Muscle of leg (tissue), 11 donors: ENCODE results near the gene PDPK1. TPM values are rescaled to one million over a fixed set of nuclear protein-coding genes. Genes with fewer than 3 reads are reported as not detected.

Source experiments
- DNase-seq: peaks from one replicate; pipeline ENCODE4 v3.0.0; 2013
- H3K27ac ChIP-seq: one replicate; pipeline ENCODE4 v1.5.1; 2013; ENCODE audit warnings: mild to moderate bottlenecking, low read length, control low read depth
- H3K27me3 ChIP-seq: one replicate; pipeline ENCODE4 v1.6.1; 2013; ENCODE audit warnings: low read length; ENCODE audit not compliant: control insufficient read depth, insufficient read depth
- H3K36me3 ChIP-seq: one replicate; pipeline ENCODE4 v1.6.1; 2013; ENCODE audit warnings: low read length; ENCODE audit not compliant: control insufficient read depth, insufficient read depth
- H3K4me1 ChIP-seq: one replicate; pipeline ENCODE4 v1.6.1; 2013; ENCODE audit warnings: low read length; ENCODE audit not compliant: control insufficient read depth, insufficient read depth
- H3K4me3 ChIP-seq: one replicate; pipeline ENCODE4 v1.5.1; 2013; ENCODE audit warnings: low read length, control low read depth
- H3K9me3 ChIP-seq: replicated peaks from 2 replicates; pipeline ENCODE4 v1.6.1; 2013; ENCODE audit warnings: low read depth, low read length; ENCODE audit not compliant: control insufficient read depth
- WGBS: methylation state at CpG from one replicate; pipeline ENCODE4 v1.1.5; 2013; ENCODE audit warnings: missing lambda C conversion rate; ENCODE audit not compliant: insufficient coverage; 5-methylcytosine and 5-hydroxymethylcytosine counted together
- polyA plus RNA-seq, 8 donors: library from polyadenylated mRNA; unstranded; fragments of 120-200 nt; gene quantifications; one replicate each; pipeline versions ENCODE4 v1.2.1 to v1.2.3, GENCODE V29; 2013; ENCODE audit warnings: inconsistent platforms in 1 of 8, low replicate concordance in 1 of 8; ENCODE audit not compliant: insufficient read length in 8 of 8, insufficient read depth in 1 of 8
- total RNA-seq: library from RNA; stranded (reverse); fragments of 120-200 nt; gene quantifications from one replicate; pipeline ENCODE4 v1.2.4, GENCODE V29; 2013

Gene PDPK1
- total and polyA plus RNA-seq, 9 donors = 14.9 to 37.3 (median 28.3) TPM

- H3K4me3 ChIP-seq = peak overlapping the region; percentile 57
- no peaks in the 10 kb centered on the region for H3K9me3 ChIP-seq
- H3K27me3 ChIP-seq = no peaks in the 10 kb centered on the region
- peaks cover 53% of the 10 kb centered on the region for H3K36me3 ChIP-seq
- peaks cover 43% of the 10 kb centered on the region for H3K4me1 ChIP-seq
- 16% methylated on average over 28 of the region's 41 CpGs for WGBS
- peak; percentile 31 for DNase-seq
- H3K27ac ChIP-seq = no peak overlapping the region
These were observed 16.9 kb upstream of the PDPK1 start for GRCh38 chr16:2520784-2521531.

- Histone ChIP-seq H3K4me3 (no peak overlapping the region), H3K27ac (no peak overlapping the region), H3K27me3 (no peaks in the 10 kb centered on the region), H3K9me3 (no peaks in the 10 kb centered on the region), H3K36me3 (peaks cover 62% of the 10 kb centered on the region), H3K4me1 (peaks cover 20% of the 10 kb centered on the region)
- no peak for DNase-seq
- 92% methylated on average over 6 of the region's 6 CpGs for WGBS
These were observed 14.0 kb upstream of the PDPK1 start for GRCh38 chr16:2523801-2524231.

GRCh38 chr16:2524339-2524938 is 13.4 kb upstream of the PDPK1 start:
- WGBS = 93% methylated on average over 7 of the region's 9 CpGs
- H3K27me3 ChIP-seq = no peaks in the 10 kb centered on the region
- H3K36me3 ChIP-seq = peaks cover 63% of the 10 kb centered on the region
- no peak for DNase-seq
- peaks cover 14% of the 10 kb centered on the region for H3K4me1 ChIP-seq
- no peak overlapping the region for H3K27ac ChIP-seq
- H3K4me3 ChIP-seq = no peak overlapping the region
- no peaks in the 10 kb centered on the region for H3K9me3 ChIP-seq

GRCh38 chr16:2526135-2526534 is 11.7 kb upstream of the PDPK1 start:
- Histone ChIP-seq H3K36me3 (peaks cover 65% of the 10 kb centered on the region), H3K4me1 (peaks cover 7% of the 10 kb centered on the region), H3K9me3 (no peaks in the 10 kb centered on the region), H3K4me3 (no peak overlapping the region), H3K27me3 (no peaks in the 10 kb centered on the region), H3K27ac (no peak overlapping the region)
- 89% methylated on average over 8 of the region's 8 CpGs for WGBS
- no peak for DNase-seq

- Histone ChIP-seq H3K27ac (no peak overlapping the region), H3K27me3 (no peaks in the 10 kb centered on the region), H3K4me3 (no peak overlapping the region), H3K9me3 (no peaks in the 10 kb centered on the region), H3K36me3 (peaks cover 63% of the 10 kb centered on the region), H3K4me1 (peaks cover 10% of the 10 kb centered on the region)
- DNase-seq = no peak
- WGBS = 83% methylated on average over 8 of the region's 12 CpGs
These were observed 10.6 kb upstream of the PDPK1 start for GRCh38 chr16:2527071-2527783.

GRCh38 chr16:2527784-2528100 is 10.1 kb upstream of the PDPK1 start:
- DNase-seq = no peak
- 95% methylated on average over 17 of the region's 24 CpGs for WGBS
- Histone ChIP-seq H3K27me3 (no peaks in the 10 kb centered on the region), H3K4me1 (peaks cover 14% of the 10 kb centered on the region), H3K9me3 (no peaks in the 10 kb centered on the region), H3K36me3 (peaks cover 63% of the 10 kb centered on the region), H3K27ac (no peak overlapping the region), H3K4me3 (no peak overlapping the region)

GRCh38 chr16:2528161-2529060 is 9.4 kb upstream of the PDPK1 start:
- H3K27ac ChIP-seq = no peak overlapping the region
- peaks cover 19% of the 10 kb centered on the region for H3K4me1 ChIP-seq
- 93% methylated on average over 36 of the region's 36 CpGs for WGBS
- DNase-seq = no peak
- no peak overlapping the region for H3K4me3 ChIP-seq
- H3K36me3 ChIP-seq = peaks cover 57% of the 10 kb centered on the region
- no peaks in the 10 kb centered on the region for H3K27me3 ChIP-seq
- no peaks in the 10 kb centered on the region for H3K9me3 ChIP-seq

- peaks cover 48% of the 10 kb centered on the region for H3K36me3 ChIP-seq
- no peak overlapping the region for H3K27ac ChIP-seq
- peaks cover 19% of the 10 kb centered on the region for H3K4me1 ChIP-seq
- DNase-seq = no peak
- WGBS = 83% methylated on average over 29 of the region's 32 CpGs
- no peaks in the 10 kb centered on the region for H3K9me3 ChIP-seq
- no peaks in the 10 kb centered on the region for H3K27me3 ChIP-seq
- H3K4me3 ChIP-seq = no peak overlapping the region
These were observed 8.5 kb upstream of the PDPK1 start for GRCh38 chr16:2529061-2529931.

GRCh38 chr16:2529961-2530628 is 7.7 kb upstream of the PDPK1 start:
- Histone ChIP-seq H3K27ac (no peak overlapping the region), H3K4me1 (peaks cover 19% of the 10 kb centered on the region), H3K4me3 (no peak overlapping the region), H3K9me3 (no peaks in the 10 kb centered on the region), H3K36me3 (peaks cover 40% of the 10 kb centered on the region), H3K27me3 (no peaks in the 10 kb centered on the region)
- WGBS = 83% methylated on average over 13 of the region's 15 CpGs
- no peak for DNase-seq
